ENCODE results near the gene HOTAIR. TPM values are rescaled to one million over a fixed set of nuclear protein-coding genes. Genes with fewer than 3 reads are reported as not detected.

HOTAIR gene
- total RNA-seq, 1 donor from 2014 or later: not detected

DNA sequence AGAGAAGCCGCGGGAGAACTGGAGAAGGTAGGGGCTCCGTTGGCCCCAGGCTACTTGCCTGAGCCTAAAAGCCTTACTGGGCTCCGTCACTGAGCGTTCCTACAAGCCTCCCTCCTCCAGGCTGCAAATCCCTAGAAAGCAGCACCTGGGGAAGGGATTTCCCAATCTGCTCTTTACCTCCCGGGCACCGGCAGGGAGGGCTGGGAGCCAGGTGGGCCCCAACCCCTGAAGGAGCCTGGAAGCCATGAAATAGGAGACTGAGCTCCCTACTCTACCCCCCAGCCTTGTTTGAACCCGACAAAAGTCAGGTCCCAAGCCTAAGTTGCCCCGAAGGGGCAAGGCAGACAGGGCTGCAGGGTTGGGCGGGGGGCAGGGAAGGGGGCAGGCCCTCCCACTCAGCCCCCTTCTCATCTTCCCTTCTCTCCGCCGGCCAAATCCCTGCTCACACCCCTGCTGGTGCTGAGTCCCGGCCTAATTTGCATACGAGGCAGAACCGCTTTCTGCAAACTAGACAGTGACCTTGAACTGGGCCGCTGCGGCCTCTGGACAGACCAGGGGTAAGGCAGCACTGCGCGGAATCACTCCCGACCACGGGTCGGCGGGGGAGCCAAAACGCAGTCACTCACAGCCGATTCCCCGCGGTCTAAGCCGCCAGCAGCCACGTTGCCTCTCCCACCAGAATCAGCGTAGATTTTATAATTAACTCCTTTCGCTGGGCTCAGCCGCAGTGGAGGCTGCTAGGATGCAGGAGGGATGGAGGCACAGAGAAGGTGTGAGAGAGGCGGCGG is 23.8 kb downstream of the HOTAIR start:
- H3K27ac ChIP-seq (ENCODE audit: low read depth, low read length): no peak overlapping the region
- peaks cover 91% of the 10 kb centered on the region for H3K27me3 ChIP-seq (ENCODE audit: insufficient read depth, low read length)
- H3K4me2 ChIP-seq (ENCODE audit: low read length): no peak overlapping the region
- H3K36me3 ChIP-seq (ENCODE audit: insufficient read depth, low read length): no peaks in the 10 kb centered on the region
- Mint-ChIP-seq H3K36me3 (ENCODE audit: low read depth, unreplicated experiment) (peaks cover 3% of the 10 kb centered on the region), H3K9me3 (ENCODE audit: unreplicated experiment) (peaks cover 25% of the 10 kb centered on the region), H3K4me3 (ENCODE audit: unreplicated experiment) (no peak overlapping the region), H3K27ac (ENCODE audit: unreplicated experiment) (no peak overlapping the region), H3K27me3 (ENCODE audit: low read depth, unreplicated experiment) (peaks cover 86% of the 10 kb centered on the region), H3K4me1 (ENCODE audit: low read depth, unreplicated experiment) (no peaks in the 10 kb centered on the region)
- no peak for FAIRE-seq
- no peak for TF ChIP-seq EZH2 (IDR thresholded peaks at IDR 0.05; ENCODE audit: insufficient read depth, low read length)
- TF ChIP-seq, protein P1, sequence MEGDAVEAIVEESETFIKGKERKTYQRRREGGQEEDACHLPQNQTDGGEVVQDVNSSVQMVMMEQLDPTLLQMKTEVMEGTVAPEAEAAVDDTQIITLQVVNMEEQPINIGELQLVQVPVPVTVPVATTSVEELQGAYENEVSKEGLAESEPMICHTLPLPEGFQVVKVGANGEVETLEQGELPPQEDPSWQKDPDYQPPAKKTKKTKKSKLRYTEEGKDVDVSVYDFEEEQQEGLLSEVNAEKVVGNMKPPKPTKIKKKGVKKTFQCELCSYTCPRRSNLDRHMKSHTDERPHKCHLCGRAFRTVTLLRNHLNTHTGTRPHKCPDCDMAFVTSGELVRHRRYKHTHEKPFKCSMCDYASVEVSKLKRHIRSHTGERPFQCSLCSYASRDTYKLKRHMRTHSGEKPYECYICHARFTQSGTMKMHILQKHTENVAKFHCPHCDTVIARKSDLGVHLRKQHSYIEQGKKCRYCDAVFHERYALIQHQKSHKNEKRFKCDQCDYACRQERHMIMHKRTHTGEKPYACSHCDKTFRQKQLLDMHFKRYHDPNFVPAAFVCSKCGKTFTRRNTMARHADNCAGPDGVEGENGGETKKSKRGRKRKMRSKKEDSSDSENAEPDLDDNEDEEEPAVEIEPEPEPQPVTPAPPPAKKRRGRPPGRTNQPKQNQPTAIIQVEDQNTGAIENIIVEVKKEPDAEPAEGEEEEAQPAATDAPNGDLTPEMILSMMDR (IDR thresholded peaks at IDR 0.05; ENCODE audit: insufficient read depth, low read depth, low read length): no peak
- H3K4me1 ChIP-seq (ENCODE audit: insufficient read depth, low read length): no peaks in the 10 kb centered on the region
- no peak overlapping the region for H3K4me3 ChIP-seq (ENCODE audit: insufficient read depth, low read depth, low read length)
- no peak for DNase-seq (ENCODE audit: low read depth)
- no peaks in the 10 kb centered on the region for H3K9me3 ChIP-seq (ENCODE audit: insufficient read depth, low read depth, low read length)
- H3K79me2 ChIP-seq (ENCODE audit: insufficient read depth, low read length): no peaks in the 10 kb centered on the region
- H4K20me1 ChIP-seq (ENCODE audit: insufficient read depth, low read length): peaks cover 4% of the 10 kb centered on the region
- no peak overlapping the region for H3K9ac ChIP-seq (ENCODE audit: low read length)
- no peak overlapping the region for H2AFZ ChIP-seq (ENCODE audit: low read depth, low read length)

DNA sequence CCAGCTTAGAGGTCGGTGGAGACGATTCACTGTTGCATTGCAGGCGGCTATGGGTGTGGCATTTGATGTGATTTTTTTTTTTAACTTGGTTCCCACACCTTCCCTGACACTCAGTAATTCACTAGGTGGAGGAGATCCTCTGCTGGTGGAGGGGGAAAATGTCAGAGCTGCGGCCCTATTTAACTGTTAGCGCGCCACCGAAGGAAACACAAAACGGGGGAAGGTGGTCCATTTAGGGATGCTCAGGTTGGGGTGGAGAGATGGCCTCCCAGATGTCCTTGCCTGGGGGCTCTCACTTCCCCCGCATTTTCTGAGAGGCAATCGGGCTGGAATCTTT is 24.3 kb downstream of the HOTAIR start:
- peaks cover 86% of the 10 kb centered on the region for H3K27me3 Mint-ChIP-seq (ENCODE audit: low read depth, unreplicated experiment)
- H3K9me3 Mint-ChIP-seq (ENCODE audit: unreplicated experiment): peaks cover 22% of the 10 kb centered on the region
- FAIRE-seq: no peak

More for the DNA sequence above, 24.3 kb downstream of the HOTAIR start:
- no peak overlapping the region for H2AFZ ChIP-seq (ENCODE audit: low read depth, low read length)
- no peaks in the 10 kb centered on the region for H3K4me1 ChIP-seq (ENCODE audit: insufficient read depth, low read length)
- no peak for TF ChIP-seq EZH2 (IDR thresholded peaks at IDR 0.05; ENCODE audit: insufficient read depth, low read length)
- TF ChIP-seq, protein P1 (IDR thresholded peaks at IDR 0.05; ENCODE audit: insufficient read depth, low read depth, low read length): no peak
- no peaks in the 10 kb centered on the region for H3K9me3 ChIP-seq (ENCODE audit: insufficient read depth, low read depth, low read length)
- no peak for DNase-seq (ENCODE audit: low read depth)
- no peak overlapping the region for H3K27ac Mint-ChIP-seq (ENCODE audit: unreplicated experiment)
- H3K4me3 Mint-ChIP-seq (ENCODE audit: unreplicated experiment): no peak overlapping the region
- H3K27me3 ChIP-seq (ENCODE audit: insufficient read depth, low read length): peaks cover 91% of the 10 kb centered on the region
- no peak overlapping the region for H3K27ac ChIP-seq (ENCODE audit: low read depth, low read length)
- no peaks in the 10 kb centered on the region for H3K79me2 ChIP-seq (ENCODE audit: insufficient read depth, low read length)
- H3K4me1 Mint-ChIP-seq (ENCODE audit: low read depth, unreplicated experiment): no peaks in the 10 kb centered on the region
- H3K36me3 Mint-ChIP-seq (ENCODE audit: low read depth, unreplicated experiment): no peaks in the 10 kb centered on the region
- no peaks in the 10 kb centered on the region for H3K36me3 ChIP-seq (ENCODE audit: insufficient read depth, low read length)
- no peak overlapping the region for H3K9ac ChIP-seq (ENCODE audit: low read length)
- no peak overlapping the region for H3K4me2 ChIP-seq (ENCODE audit: low read length)
- no peak overlapping the region for H3K4me3 ChIP-seq (ENCODE audit: insufficient read depth, low read depth, low read length)
- peaks cover 4% of the 10 kb centered on the region for H4K20me1 ChIP-seq (ENCODE audit: insufficient read depth, low read length)

Measured in astrocyte (in vitro differentiated cells and primary cell).